Astrocyte (in vitro differentiated cells and primary cell): ENCODE results near the gene SMOC1. TPM values are rescaled to one million over a fixed set of nuclear protein-coding genes. Genes with fewer than 3 reads are reported as not detected.
A peak's percentile ranks its signal among the peaks of the same experiment; 100 is the strongest.

Experiments
- DNase-seq: peaks from one replicate; pipeline ENCODE4 v3.0.0-alpha.2; 2010; ENCODE audit warnings: low read depth
- FAIRE-seq: peaks from 2 replicates; lab custom pipeline; 2011; peaks lifted over from hg19 to GRCh38; lab: Jason Lieb, UNC
- H2AFZ ChIP-seq: 2 replicates; pipeline ENCODE4 v1.6.0; 2012; ENCODE audit warnings: low read depth, low read length, inconsistent platforms
- H3K27ac ChIP-seq: 2 replicates; pipeline ENCODE4 v1.5.1; 2011; ENCODE audit warnings: low read depth, low read length, inconsistent platforms
- H3K27me3 ChIP-seq: 2 replicates; pipeline ENCODE4 v1.6.0; 2011; ENCODE audit warnings: low read length, inconsistent platforms; ENCODE audit not compliant: insufficient read depth
- H3K36me3 ChIP-seq: 2 replicates; pipeline ENCODE4 v1.5.1; 2011; ENCODE audit warnings: low read length, inconsistent platforms; ENCODE audit not compliant: insufficient read depth
- H3K4me1 ChIP-seq: 2 replicates; pipeline ENCODE4 v1.5.1; 2011; ENCODE audit warnings: low read length, inconsistent platforms; ENCODE audit not compliant: insufficient read depth
- H3K4me2 ChIP-seq: 2 replicates; pipeline ENCODE4 v1.6.0; 2012; ENCODE audit warnings: low read length, inconsistent platforms
- H3K4me3 ChIP-seq: 2 replicates; pipeline ENCODE4 v1.5.1; 2011; ENCODE audit warnings: low read depth, mild to moderate bottlenecking, low read length, inconsistent platforms; ENCODE audit not compliant: insufficient read depth
- H3K79me2 ChIP-seq: 2 replicates; pipeline ENCODE4 v1.6.0; 2012; ENCODE audit warnings: mild to moderate bottlenecking, low read length, inconsistent platforms; ENCODE audit not compliant: insufficient read depth
- H3K9ac ChIP-seq: 2 replicates; pipeline ENCODE4 v1.6.0; 2012; ENCODE audit warnings: mild to moderate bottlenecking, low read length, inconsistent platforms
- H3K9me3 ChIP-seq: 2 replicates; pipeline ENCODE4 v1.5.1; 2012; ENCODE audit warnings: low read depth, mild to moderate bottlenecking, low read length, inconsistent platforms; ENCODE audit not compliant: insufficient read depth
- H4K20me1 ChIP-seq: 2 replicates; pipeline ENCODE4 v1.6.0; 2012; ENCODE audit warnings: low read length, inconsistent platforms; ENCODE audit not compliant: insufficient read depth
- H3K27ac Mint-ChIP-seq: one replicate; pipeline ENCODE4 v1.8.0; 2021; ENCODE audit warnings: mild to moderate bottlenecking, mixed read lengths; ENCODE audit not compliant: unreplicated experiment
- H3K27me3 Mint-ChIP-seq: one replicate; pipeline ENCODE4 v1.8.0; 2021; ENCODE audit warnings: low read depth, mixed read lengths; ENCODE audit not compliant: unreplicated experiment
- H3K36me3 Mint-ChIP-seq: one replicate; pipeline ENCODE4 v1.8.0; 2021; ENCODE audit warnings: low read depth, mixed read lengths; ENCODE audit not compliant: unreplicated experiment
- H3K4me1 Mint-ChIP-seq: one replicate; pipeline ENCODE4 v1.8.0; 2021; ENCODE audit warnings: low read depth, mixed read lengths; ENCODE audit not compliant: unreplicated experiment
- H3K4me3 Mint-ChIP-seq: one replicate; pipeline ENCODE4 v1.8.0; 2021; ENCODE audit warnings: mild to moderate bottlenecking, moderate library complexity, mixed read lengths; ENCODE audit not compliant: unreplicated experiment
- H3K9me3 Mint-ChIP-seq: one replicate; pipeline ENCODE4 v1.8.0; 2021; ENCODE audit warnings: mild to moderate bottlenecking, mixed read lengths; ENCODE audit not compliant: unreplicated experiment
- EZH2 ChIP-seq: IDR thresholded peaks from 2 replicates; pipeline ENCODE4 v1.6.1; 2012; ENCODE audit warnings: mild to moderate bottlenecking, low read length, inconsistent platforms; ENCODE audit not compliant: insufficient read depth
- total RNA-seq: library from RNA; stranded (reverse); gene quantifications from 2 replicates; pipeline ENCODE4 v1.2.1, GENCODE V29; 2021
- TF ChIP-seq, protein P1 (sequence below): IDR thresholded peaks from 2 replicates; pipeline ENCODE4 v1.5.1; 2011; ENCODE audit warnings: low read depth, mild to moderate bottlenecking, inconsistent platforms, low read length, moderate library complexity; ENCODE audit not compliant: insufficient read depth

SMOC1 gene
- total RNA-seq, 1 donor from 2014 or later = 0.16 TPM

- Histone ChIP-seq H3K27ac (no peak overlapping the region), H3K36me3 (no peaks in the 10 kb centered on the region), H3K4me2 (no peak overlapping the region), H3K27me3 (peaks cover 2% of the 10 kb centered on the region), H3K79me2 (no peaks in the 10 kb centered on the region), H3K4me1 (peaks cover 3% of the 10 kb centered on the region), H3K9ac (no peak overlapping the region), H3K4me3 (no peak overlapping the region), H3K9me3 (no peaks in the 10 kb centered on the region), H2AFZ (no peak overlapping the region), H4K20me1 (no peaks in the 10 kb centered on the region)
- Mint-ChIP-seq H3K27me3 (peaks cover 18% of the 10 kb centered on the region), H3K4me3 (no peak overlapping the region), H3K4me1 (no peaks in the 10 kb centered on the region), H3K9me3 (peaks cover 2% of the 10 kb centered on the region), H3K36me3 (no peaks in the 10 kb centered on the region), H3K27ac (no peak overlapping the region)
- DNase-seq (no peak), FAIRE-seq (no peak)
- TF ChIP-seq EZH2 = no peak
- TF ChIP-seq, protein P1, sequence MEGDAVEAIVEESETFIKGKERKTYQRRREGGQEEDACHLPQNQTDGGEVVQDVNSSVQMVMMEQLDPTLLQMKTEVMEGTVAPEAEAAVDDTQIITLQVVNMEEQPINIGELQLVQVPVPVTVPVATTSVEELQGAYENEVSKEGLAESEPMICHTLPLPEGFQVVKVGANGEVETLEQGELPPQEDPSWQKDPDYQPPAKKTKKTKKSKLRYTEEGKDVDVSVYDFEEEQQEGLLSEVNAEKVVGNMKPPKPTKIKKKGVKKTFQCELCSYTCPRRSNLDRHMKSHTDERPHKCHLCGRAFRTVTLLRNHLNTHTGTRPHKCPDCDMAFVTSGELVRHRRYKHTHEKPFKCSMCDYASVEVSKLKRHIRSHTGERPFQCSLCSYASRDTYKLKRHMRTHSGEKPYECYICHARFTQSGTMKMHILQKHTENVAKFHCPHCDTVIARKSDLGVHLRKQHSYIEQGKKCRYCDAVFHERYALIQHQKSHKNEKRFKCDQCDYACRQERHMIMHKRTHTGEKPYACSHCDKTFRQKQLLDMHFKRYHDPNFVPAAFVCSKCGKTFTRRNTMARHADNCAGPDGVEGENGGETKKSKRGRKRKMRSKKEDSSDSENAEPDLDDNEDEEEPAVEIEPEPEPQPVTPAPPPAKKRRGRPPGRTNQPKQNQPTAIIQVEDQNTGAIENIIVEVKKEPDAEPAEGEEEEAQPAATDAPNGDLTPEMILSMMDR = no peak
These were observed 43.0 kb downstream of the SMOC1 start for GRCh38 chr14:69922198-69922597.

DNA sequence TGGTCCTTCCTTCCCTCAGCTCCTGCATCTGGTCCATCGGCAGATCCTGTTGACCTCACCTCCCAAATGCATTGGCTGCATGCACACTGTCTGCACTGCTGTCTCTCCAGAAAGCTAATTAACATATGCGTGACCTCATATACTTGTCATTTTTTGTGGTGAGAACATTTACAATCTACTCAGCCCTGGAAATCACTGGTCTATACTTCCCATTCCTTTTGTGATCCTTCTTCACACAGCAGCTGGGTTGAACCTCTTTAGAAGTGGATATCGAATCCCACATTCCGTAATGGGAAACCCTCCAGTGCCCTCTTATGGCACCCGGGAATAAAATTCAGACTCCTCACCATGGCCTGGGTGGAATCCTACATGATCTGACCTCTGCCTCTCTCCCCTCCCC lies 45.0 kb downstream of the SMOC1 start:
- TF ChIP-seq, protein P1 = no peak
- TF ChIP-seq EZH2 = no peak
- Histone ChIP-seq H3K27me3 (peaks cover 4% of the 10 kb centered on the region), H3K4me3 (no peak overlapping the region), H2AFZ (no peak overlapping the region), H3K36me3 (no peaks in the 10 kb centered on the region), H4K20me1 (no peaks in the 10 kb centered on the region), H3K79me2 (no peaks in the 10 kb centered on the region), H3K4me1 (peaks cover 6% of the 10 kb centered on the region), H3K9ac (no peak overlapping the region), H3K9me3 (no peaks in the 10 kb centered on the region), H3K27ac (no peak overlapping the region), H3K4me2 (no peak overlapping the region)
- Mint-ChIP-seq H3K36me3 (no peaks in the 10 kb centered on the region), H3K9me3 (peaks cover 2% of the 10 kb centered on the region), H3K4me1 (no peaks in the 10 kb centered on the region), H3K4me3 (no peak overlapping the region), H3K27ac (no peak overlapping the region), H3K27me3 (peaks cover 26% of the 10 kb centered on the region)
- no peak for FAIRE-seq
- DNase-seq = peak; percentile 33

GRCh38 chr14:69928111-69928523 lies 48.9 kb downstream of the SMOC1 start:
- no peaks in the 10 kb centered on the region for H3K36me3 Mint-ChIP-seq
- no peak overlapping the region for H3K4me3 Mint-ChIP-seq
- FAIRE-seq = no peak
- H3K4me1 ChIP-seq = peaks cover 6% of the 10 kb centered on the region
- H3K79me2 ChIP-seq = no peaks in the 10 kb centered on the region
- no peaks in the 10 kb centered on the region for H3K4me1 Mint-ChIP-seq
- no peak overlapping the region for H3K4me3 ChIP-seq
- no peak overlapping the region for H2AFZ ChIP-seq
- H3K4me2 ChIP-seq = no peak overlapping the region
- peaks cover 49% of the 10 kb centered on the region for H3K27me3 Mint-ChIP-seq
- H3K27ac Mint-ChIP-seq = no peak overlapping the region
- H3K27me3 ChIP-seq = peaks cover 11% of the 10 kb centered on the region
- H3K9me3 Mint-ChIP-seq = peaks cover 4% of the 10 kb centered on the region
- no peaks in the 10 kb centered on the region for H3K36me3 ChIP-seq
- peak; percentile 47 for DNase-seq
- no peaks in the 10 kb centered on the region for H3K9me3 ChIP-seq
- H3K27ac ChIP-seq = no peak overlapping the region
- TF ChIP-seq, protein P1 = no peak
- TF ChIP-seq EZH2 = no peak
- no peaks in the 10 kb centered on the region for H4K20me1 ChIP-seq
- H3K9ac ChIP-seq = peak overlapping the region; percentile 23
